GM12878 (cell line): ENCODE results near the gene RPLP2. TPM values are rescaled to one million over a fixed set of nuclear protein-coding genes. Genes with fewer than 3 reads are reported as not detected.

ENCODE experiments used
- ATAC-seq: fragments of 200-7000 bp; cut with Tn5 transposase; 3 replicates; pipeline ENCODE4 v1.9.1; 2020; ENCODE audit warnings: mild to moderate bottlenecking, moderate library complexity
- BruUV-seq: library from RNA; stranded (reverse); fragments of 400-500 nt; replicated peaks from 2 replicates; lab custom pipeline; 2021; lab: Mats Ljungman, UMichigan
- CTCF ChIA-PET: fragments of 300-600 bp; sonication (Branson Sonifier 250); formaldehyde crosslinking; extraction: SDS; loops from one replicate; lab custom pipeline; 2021; ENCODE audit warnings: inconsistent platforms; lab: Yijun Ruan, JAX
- POLR2A ChIA-PET: fragments of 350-600 bp; formaldehyde crosslinking; extraction: SDS; loops from one replicate; lab custom pipeline; 2021; ENCODE audit warnings: inconsistent platforms; lab: Charles Lee
- RAD21 ChIA-PET: fragments of 300-600 bp; sonication (Branson Sonifier 250); formaldehyde crosslinking; loops from one replicate; lab custom pipeline; 2023; ENCODE audit warnings: antibody characterized with exemption; ENCODE audit not compliant: unreplicated experiment; lab: Charles Lee
- SMC1A ChIA-PET: fragments of 300-600 bp; sonication (Branson Sonifier 250); formaldehyde crosslinking; loops from one replicate; lab custom pipeline; 2023; ENCODE audit not compliant: unreplicated experiment, uncharacterized antibody; lab: Charles Lee
- DNase-seq: peaks from one replicate; pipeline ENCODE4 v3.0.0-alpha.2; 2011; ENCODE audit warnings: low read depth, low spot score
- FAIRE-seq: peaks from 3 replicates; lab custom pipeline; 2011; peaks lifted over from hg19 to GRCh38; lab: Jason Lieb, UNC
- H2AFZ ChIP-seq: 2 replicates; pipeline ENCODE4 v1.6.0; 2011; ENCODE audit warnings: low read depth, low read length, control low read depth; ENCODE audit not compliant: control insufficient read depth
- H3K27ac ChIP-seq: 2 replicates; pipeline ENCODE4 v1.5.1; 2011; ENCODE audit warnings: control low read depth; ENCODE audit not compliant: control insufficient read depth, insufficient read depth
- H3K27me3 ChIP-seq, 2 experiments: replicated peaks in 1 of 2; 2 replicates each; pipeline versions ENCODE4 v1.6.0 to v1.6.1; 2011; ENCODE audit warnings: low read length in 1 of 2; ENCODE audit not compliant: control insufficient read depth in 2 of 2, insufficient read depth in 2 of 2
- H3K36me3 ChIP-seq, 2 experiments: 2 replicates each; pipeline ENCODE4 v1.5.1; 2011; ENCODE audit warnings: low read length in 1 of 2; ENCODE audit not compliant: control insufficient read depth in 2 of 2, insufficient read depth in 2 of 2
- H3K4me1 ChIP-seq: 2 replicates; pipeline ENCODE4 v1.6.1; 2011; ENCODE audit warnings: mild to moderate bottlenecking, low read length, moderate library complexity, mixed read lengths; ENCODE audit not compliant: control insufficient read depth, insufficient read depth
- H3K4me2 ChIP-seq: 2 replicates; pipeline ENCODE4 v1.6.0; 2011; ENCODE audit warnings: control low read depth; ENCODE audit not compliant: control insufficient read depth, insufficient read depth
- H3K4me3 ChIP-seq: fragments of 200-600 bp; sonication (generic); 2 replicates; pipeline ENCODE4 v1.5.1; 2016
- H3K79me2 ChIP-seq: 2 replicates; pipeline ENCODE4 v1.6.0; 2011; ENCODE audit warnings: low read length; ENCODE audit not compliant: control insufficient read depth, insufficient read depth
- H3K9ac ChIP-seq: 2 replicates; pipeline ENCODE4 v1.8.0; 2011; ENCODE audit warnings: low read length, control low read depth, mixed read lengths; ENCODE audit not compliant: control insufficient read depth, insufficient read depth
- H3K9me3 ChIP-seq: replicated peaks from 3 replicates; pipeline ENCODE4 v1.5.1; 2011; ENCODE audit warnings: mild to moderate bottlenecking, low read length; ENCODE audit not compliant: control insufficient read depth, insufficient read depth
- H4K20me1 ChIP-seq: 2 replicates; pipeline ENCODE4 v1.6.0; 2011; ENCODE audit not compliant: control insufficient read depth, insufficient read depth
- BACH1 ChIP-seq: fragments of 450-650 bp; IDR thresholded peaks from 2 replicates; pipeline ENCODE4 v1.6.1; 2017; ENCODE audit warnings: mild to moderate bottlenecking, borderline replicate concordance
- PAX5 ChIP-seq: IDR thresholded peaks from 2 replicates; pipeline ENCODE4 v1.6.1; 2011; ENCODE audit warnings: low read depth, low read length, borderline replicate concordance
- PKNOX1 ChIP-seq: fragments of 450-650 bp; IDR thresholded peaks from 2 replicates; pipeline ENCODE4 v1.6.1; 2016; ENCODE audit warnings: mild to moderate bottlenecking
- SREBF2 ChIP-seq: IDR thresholded peaks from 2 replicates; pipeline ENCODE4 v1.6.1; 2012; ENCODE audit warnings: mild to moderate bottlenecking, low read length
- WGBS: methylation state at CpG from one replicate; pipeline ENCODE4 v1.1.6; 2016; ENCODE audit warnings: low lambda C conversion rate; ENCODE audit not compliant: insufficient replicate concordance, insufficient coverage; ENCODE audit errors: missing lambda C conversion rate; 5-methylcytosine and 5-hydroxymethylcytosine counted together
- in situ Hi-C: fragments of 300-500 bp; cut with MboI; formaldehyde crosslinking; loops from 9 replicates; pipeline ENCODE4 v1.14.3; 2018; ENCODE audit warnings: mixed read lengths
- intact Hi-C: fragments of 100-400 bp; cut with micrococcal nuclease; formaldehyde crosslinking; loops from one replicate; pipeline ENCODE4 v1.14.2; 2022; ENCODE audit not compliant: unreplicated experiment
- polyA plus RNA-seq, 11 experiments: library from polyadenylated mRNA; depleted of rRNA in 4 of 11; unstranded in 6 of 11; stranded (reverse) in 5 of 11; fragments of >200 nt; fragmentation: Nextera tagmentation in 4 of 11; fragmentation: Illumina TruSeq in 1 of 11; extraction: Ambion mirVana in 4 of 11; extraction: Trizol in 1 of 11; gene quantifications; 1 replicate in 1 of 11; 2 replicates in 10 of 11; pipeline versions ENCODE4 v1.2.1 to v1.2.3, GENCODE V29; 2011 to 2016; ENCODE audit warnings: inconsistent platforms in 2 of 11, missing spikeins in 2 of 11, low read depth in 1 of 11
- total RNA-seq, 4 experiments: library from RNA; depleted of rRNA in 3 of 4; stranded (reverse); fragments of >200 nt in 3 of 4; fragmentation: Illumina TruSeq in 1 of 4; extraction: Trizol in 1 of 4; gene quantifications; 2 replicates each; pipeline versions ENCODE4 v1.2.1 to v1.2.3, GENCODE V29; 2013 to 2021
- TF ChIP-seq, protein P1 (sequence below): fragments of 450-650 bp; IDR thresholded peaks from 2 replicates; pipeline ENCODE4 v1.6.1; 2017; ENCODE audit warnings: mild to moderate bottlenecking, moderate library complexity

Gene RPLP2
- total and polyA plus RNA-seq, 10 of the 15 experiments (the other 5 are each of a cell fraction or from before 2014, with no cell fraction given) = 488 to 3,558 (median 1,481) TPM

DNA sequence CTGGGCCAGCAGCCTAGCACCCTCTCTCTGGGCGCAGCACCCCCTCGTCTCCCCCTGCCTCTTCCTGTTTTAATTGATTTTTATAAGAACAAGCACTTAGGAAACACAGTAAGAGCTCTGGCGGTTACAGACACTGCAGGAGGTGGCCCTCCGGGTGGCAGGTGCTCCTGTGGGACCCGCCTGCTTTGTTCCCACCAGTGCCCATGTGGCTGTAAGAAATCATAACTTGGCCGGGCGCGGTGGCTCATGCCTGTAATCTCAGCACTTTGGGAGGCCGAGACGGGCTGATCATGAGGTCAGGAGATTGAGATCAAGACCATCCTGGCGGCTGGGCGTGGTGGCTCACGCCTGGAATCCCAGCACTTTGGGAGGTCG lies 51.3 kb downstream of the RPLP2 start:
- ChIA-PET CTCF (no interaction called here), RAD21 (no interaction called here), POLR2A (no interaction called here), SMC1A (no interaction called here)
- no peak overlapping the region for H3K4me2 ChIP-seq
- BruUV-seq = no TSS peak
- H3K4me3 ChIP-seq = no peak overlapping the region
- H3K9me3 ChIP-seq = no peaks in the 10 kb centered on the region
- FAIRE-seq (no peak), ATAC-seq (no peak), DNase-seq (no peak)
- intact Hi-C loops = no loop called here
- H3K27me3 ChIP-seq = no peaks in the 10 kb centered on the region
- 39% methylated on average over 14 of the region's 14 CpGs for WGBS
- no peak overlapping the region for H3K9ac ChIP-seq
- no peaks in the 10 kb centered on the region for H3K4me1 ChIP-seq
- no peaks in the 10 kb centered on the region for H3K36me3 ChIP-seq
- H3K27ac ChIP-seq = no peak overlapping the region
- H4K20me1 ChIP-seq = no peaks in the 10 kb centered on the region
- no peaks in the 10 kb centered on the region for H3K79me2 ChIP-seq
- in situ Hi-C loops = no loop called here
- TF ChIP-seq PKNOX1 = no peak
- no peak for TF ChIP-seq PAX5
- H2AFZ ChIP-seq = no peak overlapping the region

DNA sequence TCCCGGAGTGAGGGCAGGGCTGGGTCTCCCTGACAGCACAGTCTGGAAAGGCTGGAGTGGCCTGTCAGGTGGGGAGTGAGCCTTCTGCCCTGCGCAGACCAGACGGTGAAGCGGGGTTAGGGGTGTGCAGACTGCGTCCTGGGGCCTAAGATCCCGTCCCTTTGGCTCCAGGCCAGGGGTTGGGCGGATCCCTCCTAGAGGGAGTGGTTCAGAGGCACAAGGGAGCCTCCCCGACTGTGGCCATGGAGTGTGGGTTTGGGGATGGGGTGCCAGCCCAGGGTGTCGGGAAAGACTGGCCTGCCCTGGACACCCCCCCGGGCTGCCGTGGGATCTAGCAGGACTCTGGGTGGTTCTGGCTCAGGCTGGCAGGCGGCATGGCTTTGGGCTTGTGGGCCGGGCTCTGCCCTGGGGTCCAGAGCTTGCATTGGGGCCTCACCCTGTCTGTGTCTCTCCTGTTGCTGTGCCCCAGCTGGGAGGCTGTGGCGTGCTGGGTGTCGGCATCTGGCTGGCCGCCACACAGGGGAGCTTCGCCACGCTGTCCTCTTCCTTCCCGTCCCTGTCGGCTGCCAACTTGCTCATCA lies 52.4 kb downstream of the RPLP2 start:
- H4K20me1 ChIP-seq = no peaks in the 10 kb centered on the region
- ChIA-PET RAD21 (no interaction called here), POLR2A (no interaction called here), SMC1A (no interaction called here), CTCF (no interaction called here)
- FAIRE-seq (no peak), ATAC-seq (no peak), DNase-seq (no peak)
- no TSS peak for BruUV-seq
- no peaks in the 10 kb centered on the region for H3K9me3 ChIP-seq
- TF ChIP-seq SREBF2 (no peak), BACH1 (no peak)
- TF ChIP-seq, protein P1, sequence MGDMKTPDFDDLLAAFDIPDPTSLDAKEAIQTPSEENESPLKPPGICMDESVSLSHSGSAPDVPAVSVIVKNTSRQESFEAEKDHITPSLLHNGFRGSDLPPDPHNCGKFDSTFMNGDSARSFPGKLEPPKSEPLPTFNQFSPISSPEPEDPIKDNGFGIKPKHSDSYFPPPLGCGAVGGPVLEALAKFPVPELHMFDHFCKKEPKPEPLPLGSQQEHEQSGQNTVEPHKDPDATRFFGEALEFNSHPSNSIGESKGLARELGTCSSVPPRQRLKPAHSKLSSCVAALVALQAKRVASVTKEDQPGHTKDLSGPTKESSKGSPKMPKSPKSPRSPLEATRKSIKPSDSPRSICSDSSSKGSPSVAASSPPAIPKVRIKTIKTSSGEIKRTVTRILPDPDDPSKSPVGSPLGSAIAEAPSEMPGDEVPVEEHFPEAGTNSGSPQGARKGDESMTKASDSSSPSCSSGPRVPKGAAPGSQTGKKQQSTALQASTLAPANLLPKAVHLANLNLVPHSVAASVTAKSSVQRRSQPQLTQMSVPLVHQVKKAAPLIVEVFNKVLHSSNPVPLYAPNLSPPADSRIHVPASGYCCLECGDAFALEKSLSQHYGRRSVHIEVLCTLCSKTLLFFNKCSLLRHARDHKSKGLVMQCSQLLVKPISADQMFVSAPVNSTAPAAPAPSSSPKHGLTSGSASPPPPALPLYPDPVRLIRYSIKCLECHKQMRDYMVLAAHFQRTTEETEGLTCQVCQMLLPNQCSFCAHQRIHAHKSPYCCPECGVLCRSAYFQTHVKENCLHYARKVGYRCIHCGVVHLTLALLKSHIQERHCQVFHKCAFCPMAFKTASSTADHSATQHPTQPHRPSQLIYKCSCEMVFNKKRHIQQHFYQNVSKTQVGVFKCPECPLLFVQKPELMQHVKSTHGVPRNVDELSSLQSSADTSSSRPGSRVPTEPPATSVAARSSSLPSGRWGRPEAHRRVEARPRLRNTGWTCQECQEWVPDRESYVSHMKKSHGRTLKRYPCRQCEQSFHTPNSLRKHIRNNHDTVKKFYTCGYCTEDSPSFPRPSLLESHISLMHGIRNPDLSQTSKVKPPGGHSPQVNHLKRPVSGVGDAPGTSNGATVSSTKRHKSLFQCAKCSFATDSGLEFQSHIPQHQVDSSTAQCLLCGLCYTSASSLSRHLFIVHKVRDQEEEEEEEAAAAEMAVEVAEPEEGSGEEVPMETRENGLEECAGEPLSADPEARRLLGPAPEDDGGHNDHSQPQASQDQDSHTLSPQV = no peak
- WGBS = 43% methylated on average over 19 of the region's 20 CpGs
- H3K4me3 ChIP-seq = no peak overlapping the region
- intact Hi-C loops (no loop called here), in situ Hi-C loops (no loop called here)
- H3K4me1 ChIP-seq = no peaks in the 10 kb centered on the region
- H3K79me2 ChIP-seq = no peaks in the 10 kb centered on the region
- H3K27me3 ChIP-seq = no peaks in the 10 kb centered on the region
- H3K27ac ChIP-seq = no peak overlapping the region
- H3K4me2 ChIP-seq = no peak overlapping the region
- H3K36me3 ChIP-seq = no peaks in the 10 kb centered on the region
- H2AFZ ChIP-seq = no peak overlapping the region
- H3K9ac ChIP-seq = no peak overlapping the region
